HCT116 (cell line): ENCODE data around the gene CTIF. TPM values are rescaled to one million over a fixed set of nuclear protein-coding genes. Genes with fewer than 3 reads are reported as not detected.

Experiments
- ATAC-seq: fragments of 200-7000 bp; cut with Tn5 transposase; 2 replicates; pipeline ENCODE4 v1.9.1; 2020; ENCODE audit warnings: mild to moderate bottlenecking, moderate library complexity
- BruUV-seq: library from RNA; stranded (reverse); fragments of 400-500 nt; replicated peaks from 2 replicates; lab custom pipeline; 2021; lab: Mats Ljungman, UMichigan
- CTCF ChIA-PET: fragments of 300-600 bp; sonication (Branson Sonifier 250); formaldehyde crosslinking; loops from one replicate; lab custom pipeline; 2021; ENCODE audit warnings: antibody characterized with exemption; lab: Charles Lee
- POLR2A ChIA-PET: fragments of 300-600, 350-600 bp; sonication (Branson Sonifier 250); formaldehyde crosslinking; loops from one replicate; lab custom pipeline; 2021; ENCODE audit warnings: antibody characterized with exemption; lab: Charles Lee
- RAD21 ChIA-PET, 2 experiments: fragments of 300-600 bp; sonication (Branson Sonifier 250); formaldehyde crosslinking; loops; one replicate each; lab custom pipeline; 2023; ENCODE audit warnings: low total read pairs in 2 of 2; ENCODE audit not compliant: uncharacterized antibody in 2 of 2, unreplicated experiment in 2 of 2, low non-redundant PET in 1 of 2; lab: Charles Lee
- DNase-seq: peaks from one replicate; pipeline ENCODE4 v3.0.0-alpha.2; 2010; ENCODE audit warnings: low read depth, low spot score
- H2AFZ ChIP-seq: fragments of 200-600 bp; shearing (Covaris generic), sonication (generic); 2 replicates; pipeline ENCODE4 v1.6.1; 2017; ENCODE audit warnings: low read depth, mixed run types, mixed read lengths, antibody characterized with exemption, low read length; ENCODE audit not compliant: poor library complexity, severe bottlenecking
- H3K27ac ChIP-seq: 2 replicates; pipeline ENCODE4 v1.5.1; 2012; ENCODE audit warnings: low read depth, low read length
- H3K27me3 ChIP-seq: fragments of 200-600 bp; sonication (generic); 2 replicates; pipeline ENCODE4 v1.6.1; 2016; ENCODE audit warnings: mixed run types, low read length, mixed read lengths; ENCODE audit not compliant: insufficient read depth
- H3K36me3 ChIP-seq, 2 experiments: fragments of 200-500 bp in 1 of 2; fragments of 200-600 bp in 1 of 2; sonication (Bioruptor generic) in 1 of 2; sonication (generic) in 1 of 2; 2 replicates each; pipeline versions ENCODE4 v1.5.1 to v1.6.1; 2014 to 2016; ENCODE audit warnings: low read length in 2 of 2, inconsistent platforms in 1 of 2, mixed read lengths in 1 of 2, mixed run types in 1 of 2; ENCODE audit not compliant: insufficient read depth in 2 of 2, control insufficient read depth in 1 of 2
- H3K4me1 ChIP-seq, 2 experiments: fragments of 200-600 bp in 1 of 2; sonication (generic) in 1 of 2; 2 replicates each; pipeline versions ENCODE4 v1.5.1 to v1.6.1; 2012 to 2017; ENCODE audit warnings: low read length in 2 of 2, inconsistent platforms in 1 of 2, mild to moderate bottlenecking in 1 of 2, mixed read lengths in 1 of 2, mixed run types in 1 of 2, moderate library complexity in 1 of 2; ENCODE audit not compliant: insufficient read depth in 2 of 2, control insufficient read depth in 1 of 2
- H3K4me2 ChIP-seq: fragments of 200-600 bp; sonication (generic); 2 replicates; pipeline ENCODE4 v1.6.1; 2017; ENCODE audit warnings: mixed run types, low read length, mixed read lengths
- H3K4me3 ChIP-seq, 2 experiments: fragments of 200-600 bp in 1 of 2; sonication (generic) in 1 of 2; replicated peaks in 1 of 2; 2 replicates each; pipeline ENCODE4 v1.5.1; 2011 to 2016; ENCODE audit warnings: low read length in 2 of 2, control low read depth in 1 of 2, low read depth in 1 of 2, mild to moderate bottlenecking in 1 of 2, mixed read lengths in 1 of 2, mixed run types in 1 of 2
- H3K79me2 ChIP-seq: fragments of 200-600 bp; sonication (generic); 2 replicates; pipeline ENCODE4 v1.6.1; 2017; ENCODE audit warnings: mild to moderate bottlenecking, mixed run types, low read length, moderate library complexity, mixed read lengths; ENCODE audit not compliant: insufficient read depth
- H3K9ac ChIP-seq: fragments of 200-600 bp; sonication (generic); 2 replicates; pipeline ENCODE4 v1.6.1; 2016; ENCODE audit warnings: low read length, mixed read lengths
- H3K9me2 ChIP-seq: fragments of 200-600 bp; sonication (generic), shearing (Covaris generic); 2 replicates; pipeline ENCODE4 v1.6.1; 2017; ENCODE audit warnings: mixed run types, mild to moderate bottlenecking, moderate library complexity; ENCODE audit not compliant: insufficient read depth
- H3K9me3 ChIP-seq, 2 experiments: fragments of 200-500 bp in 1 of 2; fragments of 200-600 bp in 1 of 2; sonication (Bioruptor generic) in 1 of 2; sonication (generic) in 1 of 2; 2 replicates each; pipeline ENCODE4 v1.6.1; 2014 to 2017; ENCODE audit warnings: low read length in 2 of 2, mixed read lengths in 2 of 2, inconsistent platforms in 1 of 2, low read depth in 1 of 2, mild to moderate bottlenecking in 1 of 2, mixed run types in 1 of 2, moderate library complexity in 1 of 2; ENCODE audit not compliant: control insufficient read depth in 1 of 2, insufficient read depth in 1 of 2
- H4K20me1 ChIP-seq: fragments of 200-600 bp; sonication (generic), shearing (Covaris generic); 2 replicates; pipeline ENCODE4 v1.6.1; 2017; ENCODE audit warnings: mixed run types, mild to moderate bottlenecking, moderate library complexity; ENCODE audit not compliant: insufficient read depth
- ATF3 ChIP-seq: IDR thresholded peaks from 2 replicates; pipeline ENCODE4 v1.6.1; 2012
- CTCF ChIP-seq, 3 experiments: fragments of 200-600 bp in 1 of 3; sonication (generic) in 1 of 3; IDR thresholded peaks in 2 of 3; conservative IDR thresholded peaks in 1 of 3; 2 replicates each; pipeline ENCODE4 v1.5.1; 2012 to 2017; ENCODE audit warnings: low read depth in 2 of 3, low read length in 2 of 3, antibody characterized with exemption in 1 of 3, borderline replicate concordance in 1 of 3, control low read depth in 1 of 3, mild to moderate bottlenecking in 1 of 3, mixed read lengths in 1 of 3, mixed run types in 1 of 3, moderate library complexity in 1 of 3; ENCODE audit not compliant: insufficient read depth in 1 of 3
- ELF1 ChIP-seq: IDR thresholded peaks from 2 replicates; pipeline ENCODE4 v1.6.1; 2012; ENCODE audit warnings: low read depth, borderline replicate concordance
- MAX ChIP-seq: IDR thresholded peaks from 2 replicates; pipeline ENCODE4 v1.6.1; 2012
- POLR2A ChIP-seq: IDR thresholded peaks from 2 replicates; pipeline ENCODE4 v1.7.0; 2011; ENCODE audit warnings: borderline replicate concordance; ENCODE audit not compliant: insufficient read depth, insufficient read length; ENCODE audit errors: extremely low read depth
- SIN3A ChIP-seq: IDR thresholded peaks from 2 replicates; pipeline ENCODE4 v1.6.1; 2012; ENCODE audit warnings: low read depth
- SP1 ChIP-seq: IDR thresholded peaks from 2 replicates; pipeline ENCODE4 v1.6.1; 2012; ENCODE audit warnings: low read depth
- TCF7L2 ChIP-seq: IDR thresholded peaks from 2 replicates; pipeline ENCODE4 v1.7.0; 2011; ENCODE audit warnings: borderline replicate concordance, inconsistent platforms; ENCODE audit not compliant: insufficient read depth, insufficient read length; ENCODE audit errors: extremely low read depth
- YY1 ChIP-seq: IDR thresholded peaks from 2 replicates; pipeline ENCODE4 v1.6.1; 2011; ENCODE audit warnings: low read length, low read depth, moderate library complexity, mild to moderate bottlenecking; ENCODE audit not compliant: insufficient replicate concordance; ENCODE audit errors: extremely low read depth
- ZFX ChIP-seq: fragments of 450-650 bp; IDR thresholded peaks from 2 replicates; pipeline ENCODE4 v1.6.1; 2017
- ZNF274 ChIP-seq: fragments of 200-500 bp; sonication (Bioruptor generic); IDR thresholded peaks from 2 replicates; pipeline ENCODE4 v1.6.1; 2014; ENCODE audit warnings: mild to moderate bottlenecking, low read depth, low read length, inconsistent platforms
- intact Hi-C: fragments of 100-400 bp; cut with micrococcal nuclease; formaldehyde crosslinking; loops from 2 replicates; pipeline ENCODE4 v1.10.0; 2022
- total RNA-seq: library from RNA; stranded (reverse); gene quantifications from one replicate; pipeline ENCODE4 v1.2.1, GENCODE V29; 2021; ENCODE audit not compliant: unreplicated experiment

The CTIF gene
- total RNA-seq, 1 experiment from 2014 or later = 19.7 TPM

- no peaks in the 10 kb centered on the region for H3K79me2 ChIP-seq
- H3K27me3 ChIP-seq = no peaks in the 10 kb centered on the region
- H3K9me2 ChIP-seq = no peaks in the 10 kb centered on the region
- no peak overlapping the region for H3K9ac ChIP-seq
- no peak overlapping the region for H3K4me3 ChIP-seq
- no peaks in the 10 kb centered on the region for H4K20me1 ChIP-seq
- intact Hi-C loops = no loop called here
- POLR2A ChIA-PET = no interaction called here
- RAD21 ChIA-PET = no interaction called here
- DNase-seq = no peak
- no peak for TF ChIP-seq MAX
- no peak for TF ChIP-seq POLR2A
- no peak for TF ChIP-seq CTCF (IDR thresholded peaks at IDR 0.05 in 2 of 3, conservative IDR thresholded peaks at IDR 0.05 in 1 of 3; ENCODE audit: borderline replicate concordance in 1 of 3, insufficient read depth in 1 of 3, low read depth in 2 of 3, low read length in 2 of 3)
- no peak for TF ChIP-seq SIN3A
- TF ChIP-seq TCF7L2 = no peak
- TF ChIP-seq ATF3 = no peak
- no peak for TF ChIP-seq ZFX
- TF ChIP-seq ELF1 = no peak
- TF ChIP-seq SP1 = no peak
- TF ChIP-seq ZNF274 = no peak
- no peak for TF ChIP-seq YY1
- H2AFZ ChIP-seq = no peak overlapping the region
- CTCF ChIA-PET = no interaction called here
- ATAC-seq = no peak
- BruUV-seq = no TSS peak
- no peak overlapping the region for H3K27ac ChIP-seq
- no peak overlapping the region for H3K4me2 ChIP-seq
- H3K4me1 ChIP-seq = peaks cover 8 to 11% of the 10 kb centered on the region in 2 experiments
- H3K36me3 ChIP-seq = no peaks in the 10 kb centered on the region
- no peaks in the 10 kb centered on the region for H3K9me3 ChIP-seq
Measured at GRCh38 chr18:48732767-48733424, 194.1 kb downstream of the CTIF start.
